Ovary (tissue), 3 donors: ENCODE results near the gene REEP5.

Experiments
- EP300 ChIP-seq: sonication (generic); formaldehyde crosslinking; IDR thresholded peaks from one replicate; pipeline ENCODE4 v1.6.1; 2017; ENCODE audit warnings: antibody characterized with exemption
- TF ChIP-seq, protein P1 (sequence below), 3 donors: fragments of 450-650 bp in 2 of 3; fragments of 200-600 bp in 1 of 3; IDR thresholded peaks; one replicate each; pipeline versions ENCODE4 v1.5.1 to v1.8.0; 2016 to 2022; ENCODE audit warnings: antibody characterized with exemption in 3 of 3, mild to moderate bottlenecking in 1 of 3
- donor health status: DM: no; HTN: no; CAD: no.

DNA sequence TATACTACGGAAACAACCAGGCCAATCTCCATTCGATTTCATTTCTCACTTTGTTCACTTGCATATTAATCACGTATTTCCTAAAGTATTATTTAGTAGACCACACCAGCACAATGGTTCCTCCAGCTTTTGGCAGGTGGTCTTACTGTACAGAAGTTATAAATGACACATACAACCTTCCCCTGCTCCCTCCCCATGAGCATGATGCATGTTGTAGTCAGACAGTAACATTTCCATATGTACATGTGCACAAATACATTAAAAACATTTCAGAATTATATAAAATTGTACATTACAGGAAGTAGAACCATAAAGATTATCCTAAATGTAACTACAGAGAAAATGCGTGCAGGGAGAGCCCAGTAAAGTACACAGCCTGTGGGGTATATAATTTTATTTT, 43.9 kb downstream of the REEP5 start:
- TF ChIP-seq, protein P1, sequence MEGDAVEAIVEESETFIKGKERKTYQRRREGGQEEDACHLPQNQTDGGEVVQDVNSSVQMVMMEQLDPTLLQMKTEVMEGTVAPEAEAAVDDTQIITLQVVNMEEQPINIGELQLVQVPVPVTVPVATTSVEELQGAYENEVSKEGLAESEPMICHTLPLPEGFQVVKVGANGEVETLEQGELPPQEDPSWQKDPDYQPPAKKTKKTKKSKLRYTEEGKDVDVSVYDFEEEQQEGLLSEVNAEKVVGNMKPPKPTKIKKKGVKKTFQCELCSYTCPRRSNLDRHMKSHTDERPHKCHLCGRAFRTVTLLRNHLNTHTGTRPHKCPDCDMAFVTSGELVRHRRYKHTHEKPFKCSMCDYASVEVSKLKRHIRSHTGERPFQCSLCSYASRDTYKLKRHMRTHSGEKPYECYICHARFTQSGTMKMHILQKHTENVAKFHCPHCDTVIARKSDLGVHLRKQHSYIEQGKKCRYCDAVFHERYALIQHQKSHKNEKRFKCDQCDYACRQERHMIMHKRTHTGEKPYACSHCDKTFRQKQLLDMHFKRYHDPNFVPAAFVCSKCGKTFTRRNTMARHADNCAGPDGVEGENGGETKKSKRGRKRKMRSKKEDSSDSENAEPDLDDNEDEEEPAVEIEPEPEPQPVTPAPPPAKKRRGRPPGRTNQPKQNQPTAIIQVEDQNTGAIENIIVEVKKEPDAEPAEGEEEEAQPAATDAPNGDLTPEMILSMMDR (IDR thresholded peaks at IDR 0.05), result no peak
- TF ChIP-seq EP300, result no peak
